GM23338 (cell line): Measurements from ENCODE around the gene TM7SF2. TPM values are rescaled to one million over a fixed set of nuclear protein-coding genes. Genes with fewer than 3 reads are reported as not detected.

ENCODE experiments used
- ATAC-seq: fragments of 200-7000 bp; cut with Tn5 transposase; 3 replicates; pipeline ENCODE4 v1.9.1; 2020
- DNase-seq: peaks from one replicate; pipeline ENCODE4 v3.0.0-alpha.2; 2015; ENCODE audit warnings: low spot score
- H2AFZ ChIP-seq: fragments of 200-600 bp; sonication (generic); 2 replicates; pipeline ENCODE4 v1.8.0; 2016; ENCODE audit warnings: antibody characterized with exemption, mild to moderate bottlenecking, moderate library complexity
- H3F3A ChIP-seq: fragments of 200-600 bp; sonication (generic); replicated peaks from 2 replicates; pipeline ENCODE4 v1.8.0; 2017; ENCODE audit warnings: antibody characterized with exemption, mixed run types, low read depth
- H3K27ac ChIP-seq: fragments of 200-600 bp; sonication (generic); 2 replicates; pipeline ENCODE4 v1.6.1; 2016; ENCODE audit warnings: low read depth
- H3K27me3 ChIP-seq: fragments of 200-600 bp; sonication (generic); 2 replicates; pipeline ENCODE4 v1.8.0; 2016; ENCODE audit warnings: mild to moderate bottlenecking, mixed run types, moderate library complexity; ENCODE audit not compliant: insufficient read depth
- H3K36me3 ChIP-seq: fragments of 200-600 bp; sonication (generic); 2 replicates; pipeline ENCODE4 v1.8.0; 2016; ENCODE audit warnings: mild to moderate bottlenecking; ENCODE audit not compliant: insufficient read depth
- H3K4me1 ChIP-seq: fragments of 200-600 bp; sonication (generic); 2 replicates; pipeline ENCODE4 v1.8.0; 2016; ENCODE audit warnings: mild to moderate bottlenecking, moderate library complexity; ENCODE audit not compliant: insufficient read depth
- H3K4me2 ChIP-seq: fragments of 200-600 bp; sonication (generic); 2 replicates; pipeline ENCODE4 v1.7.1; 2017; ENCODE audit warnings: mixed run types
- H3K4me3 ChIP-seq: fragments of 200-600 bp; sonication (generic); 2 replicates; pipeline ENCODE4 v1.6.1; 2016; ENCODE audit warnings: mixed run types
- H3K79me2 ChIP-seq: fragments of 200-600 bp; sonication (generic); replicated peaks from 2 replicates; pipeline ENCODE4 v1.8.0; 2017; ENCODE audit warnings: mild to moderate bottlenecking; ENCODE audit not compliant: insufficient read depth
- H3K9me2 ChIP-seq: fragments of 200-600 bp; sonication (generic); 2 replicates; pipeline ENCODE4 v1.8.0; 2017; ENCODE audit not compliant: insufficient read depth
- H4K20me1 ChIP-seq: fragments of 200-600 bp; sonication (generic); replicated peaks from 2 replicates; pipeline ENCODE4 v1.8.0; 2017; ENCODE audit warnings: mild to moderate bottlenecking; ENCODE audit not compliant: insufficient read depth
- H3K27ac Mint-ChIP-seq: 2 replicates; pipeline ENCODE4 v1.8.0; 2020; ENCODE audit warnings: inconsistent platforms, mild to moderate bottlenecking, moderate library complexity, mixed read lengths
- H3K27me3 Mint-ChIP-seq: 3 replicates; pipeline ENCODE4 v1.8.0; 2022; ENCODE audit warnings: low read depth, mild to moderate bottlenecking, moderate library complexity, mixed read lengths, inconsistent platforms; ENCODE audit not compliant: insufficient read depth, poor library complexity
- H3K36me3 Mint-ChIP-seq: 3 replicates; pipeline ENCODE4 v1.8.0; 2021; ENCODE audit warnings: low read depth, mild to moderate bottlenecking, inconsistent platforms, moderate library complexity, mixed read lengths
- H3K4me1 Mint-ChIP-seq: 3 replicates; pipeline ENCODE4 v1.8.0; 2020; ENCODE audit warnings: mild to moderate bottlenecking, inconsistent platforms, mixed read lengths
- H3K4me3 Mint-ChIP-seq: 3 replicates; pipeline ENCODE4 v1.8.0; 2021; ENCODE audit warnings: moderate library complexity, mild to moderate bottlenecking, inconsistent platforms, mixed read lengths
- H3K9me3 Mint-ChIP-seq: 3 replicates; pipeline ENCODE4 v1.8.0; 2020; ENCODE audit warnings: moderate library complexity, mild to moderate bottlenecking, inconsistent platforms, mixed read lengths
- CREB1 ChIP-seq: fragments of 250-450 bp; sonication (Bioruptor Pico); IDR thresholded peaks from 2 replicates; pipeline ENCODE4 v1.5.0; 2020; ENCODE audit warnings: low read depth, mild to moderate bottlenecking, moderate library complexity
- EZH2 ChIP-seq: fragments of 200-600 bp; sonication (generic); IDR thresholded peaks from one replicate; pipeline ENCODE4 v1.8.0; 2017; ENCODE audit warnings: antibody characterized with exemption, mild to moderate bottlenecking, low read depth; ENCODE audit not compliant: unreplicated experiment
- EZH2phosphoT487 ChIP-seq: fragments of 200-600 bp; sonication (generic); IDR thresholded peaks from one replicate; pipeline ENCODE4 v1.8.1; 2018; ENCODE audit warnings: antibody characterized with exemption; ENCODE audit not compliant: unreplicated experiment
- JUNB ChIP-seq: IDR thresholded peaks from one replicate; pipeline ENCODE4 v1.6.1; 2016; ENCODE audit warnings: antibody characterized with exemption; ENCODE audit not compliant: unreplicated experiment
- NANOG ChIP-seq: IDR thresholded peaks from 2 replicates; pipeline ENCODE4 v1.6.1; 2016; ENCODE audit warnings: antibody characterized with exemption, borderline replicate concordance
- POLR2AphosphoS5 ChIP-seq: IDR thresholded peaks from 2 replicates; pipeline ENCODE4 v1.6.1; 2016; ENCODE audit warnings: antibody characterized with exemption, low read depth
- STAT1 ChIP-seq: IDR thresholded peaks from one replicate; pipeline ENCODE4 v1.6.1; 2016; ENCODE audit warnings: antibody characterized with exemption; ENCODE audit not compliant: unreplicated experiment
- ZNF114 ChIP-seq: fragments of 250-450 bp; sonication (Bioruptor Pico); IDR thresholded peaks from 2 replicates; pipeline ENCODE4 v1.5.0; 2020; ENCODE audit warnings: mild to moderate bottlenecking, moderate library complexity
- ZNF331 ChIP-seq: fragments of 250-450 bp; sonication (Bioruptor Pico); IDR thresholded peaks from 2 replicates; pipeline ENCODE4 v1.5.0; 2020; ENCODE audit warnings: low read depth, mild to moderate bottlenecking, moderate library complexity
- polyA plus RNA-seq: library from polyadenylated mRNA; unstranded; fragments of >200 nt; fragmentation: Nextera tagmentation; extraction: Ambion mirVana; gene quantifications from 2 replicates; pipeline ENCODE4 v1.2.1, GENCODE V29; 2016
- total RNA-seq: library from RNA; depleted of rRNA; stranded (reverse); fragments of >200 nt; shearing (Covaris generic); gene quantifications from 2 replicates; pipeline ENCODE4 v1.2.3, GENCODE V29; 2014
- TF ChIP-seq, protein P1 (sequence below): IDR thresholded peaks from one replicate; pipeline ENCODE4 v1.6.1; 2018; ENCODE audit warnings: antibody characterized with exemption; ENCODE audit not compliant: unreplicated experiment
- TF ChIP-seq, protein P2 (sequence below): fragments of 250-450 bp; sonication (Bioruptor Pico); IDR thresholded peaks from 2 replicates; pipeline ENCODE4 v1.5.0; 2020; ENCODE audit warnings: mild to moderate bottlenecking, moderate library complexity
- TF ChIP-seq, protein P3 (sequence below): IDR thresholded peaks from 2 replicates; pipeline ENCODE4 v1.6.1; 2016; ENCODE audit warnings: antibody characterized with exemption
- TF ChIP-seq, protein P4 (sequence below), 2 experiments: fragments of 200-600 bp in 1 of 2; sonication (generic) in 1 of 2; conservative IDR thresholded peaks; 2 replicates each; pipeline versions ENCODE4 v1.5.1 to v1.6.1; 2016 to 2017; ENCODE audit warnings: antibody characterized with exemption in 2 of 2, low read depth in 2 of 2, mild to moderate bottlenecking in 2 of 2, moderate library complexity in 1 of 2

The TM7SF2 gene
- total and polyA plus RNA-seq, 2 experiments from 2014 or later: 43.5 to 82.3 TPM

DNA sequence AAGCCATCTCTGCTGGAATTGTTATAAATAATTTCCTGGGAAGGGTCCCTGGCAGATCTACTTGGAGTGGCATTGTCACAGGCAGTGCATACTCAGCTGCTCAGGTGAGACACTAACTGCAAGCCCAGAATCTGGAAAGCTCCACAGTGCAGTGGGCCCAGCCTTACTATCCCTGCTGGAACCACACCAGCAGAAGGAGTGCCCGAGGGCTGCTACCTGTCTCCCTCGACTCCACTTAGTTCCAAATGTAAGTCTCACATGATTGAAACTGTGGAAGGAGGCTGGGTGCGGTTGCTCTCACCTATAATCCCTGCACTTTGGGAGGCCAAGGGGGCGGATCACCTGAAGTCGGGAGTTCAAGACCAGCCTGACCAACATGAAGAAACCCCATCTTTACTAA lies 37.0 kb downstream of the TM7SF2 start:
- ATAC-seq: no peak
- DNase-seq: no peak
- Mint-ChIP-seq H3K36me3 (no peaks in the 10 kb centered on the region; the same call in 2 of the 3 replicates), H3K27ac (no peak overlapping the region), H3K27me3 (peaks cover 19% of the 10 kb centered on the region), H3K4me3 (no peak overlapping the region), H3K9me3 (peaks cover 9% of the 10 kb centered on the region; the same call in 1 of the 3 replicates), H3K4me1 (peaks cover 5% of the 10 kb centered on the region; the same call in 1 of the 3 replicates)
- H3K9me2 ChIP-seq: no peaks in the 10 kb centered on the region
- no peaks in the 10 kb centered on the region for H3F3A ChIP-seq
- no peaks in the 10 kb centered on the region for H3K4me1 ChIP-seq
- TF ChIP-seq STAT1: no peak
- TF ChIP-seq NANOG: no peak
- TF ChIP-seq POLR2AphosphoS5: no peak
- TF ChIP-seq, protein P1, sequence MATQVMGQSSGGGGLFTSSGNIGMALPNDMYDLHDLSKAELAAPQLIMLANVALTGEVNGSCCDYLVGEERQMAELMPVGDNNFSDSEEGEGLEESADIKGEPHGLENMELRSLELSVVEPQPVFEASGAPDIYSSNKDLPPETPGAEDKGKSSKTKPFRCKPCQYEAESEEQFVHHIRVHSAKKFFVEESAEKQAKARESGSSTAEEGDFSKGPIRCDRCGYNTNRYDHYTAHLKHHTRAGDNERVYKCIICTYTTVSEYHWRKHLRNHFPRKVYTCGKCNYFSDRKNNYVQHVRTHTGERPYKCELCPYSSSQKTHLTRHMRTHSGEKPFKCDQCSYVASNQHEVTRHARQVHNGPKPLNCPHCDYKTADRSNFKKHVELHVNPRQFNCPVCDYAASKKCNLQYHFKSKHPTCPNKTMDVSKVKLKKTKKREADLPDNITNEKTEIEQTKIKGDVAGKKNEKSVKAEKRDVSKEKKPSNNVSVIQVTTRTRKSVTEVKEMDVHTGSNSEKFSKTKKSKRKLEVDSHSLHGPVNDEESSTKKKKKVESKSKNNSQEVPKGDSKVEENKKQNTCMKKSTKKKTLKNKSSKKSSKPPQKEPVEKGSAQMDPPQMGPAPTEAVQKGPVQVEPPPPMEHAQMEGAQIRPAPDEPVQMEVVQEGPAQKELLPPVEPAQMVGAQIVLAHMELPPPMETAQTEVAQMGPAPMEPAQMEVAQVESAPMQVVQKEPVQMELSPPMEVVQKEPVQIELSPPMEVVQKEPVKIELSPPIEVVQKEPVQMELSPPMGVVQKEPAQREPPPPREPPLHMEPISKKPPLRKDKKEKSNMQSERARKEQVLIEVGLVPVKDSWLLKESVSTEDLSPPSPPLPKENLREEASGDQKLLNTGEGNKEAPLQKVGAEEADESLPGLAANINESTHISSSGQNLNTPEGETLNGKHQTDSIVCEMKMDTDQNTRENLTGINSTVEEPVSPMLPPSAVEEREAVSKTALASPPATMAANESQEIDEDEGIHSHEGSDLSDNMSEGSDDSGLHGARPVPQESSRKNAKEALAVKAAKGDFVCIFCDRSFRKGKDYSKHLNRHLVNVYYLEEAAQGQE: no peak
- TF ChIP-seq, protein P2, sequence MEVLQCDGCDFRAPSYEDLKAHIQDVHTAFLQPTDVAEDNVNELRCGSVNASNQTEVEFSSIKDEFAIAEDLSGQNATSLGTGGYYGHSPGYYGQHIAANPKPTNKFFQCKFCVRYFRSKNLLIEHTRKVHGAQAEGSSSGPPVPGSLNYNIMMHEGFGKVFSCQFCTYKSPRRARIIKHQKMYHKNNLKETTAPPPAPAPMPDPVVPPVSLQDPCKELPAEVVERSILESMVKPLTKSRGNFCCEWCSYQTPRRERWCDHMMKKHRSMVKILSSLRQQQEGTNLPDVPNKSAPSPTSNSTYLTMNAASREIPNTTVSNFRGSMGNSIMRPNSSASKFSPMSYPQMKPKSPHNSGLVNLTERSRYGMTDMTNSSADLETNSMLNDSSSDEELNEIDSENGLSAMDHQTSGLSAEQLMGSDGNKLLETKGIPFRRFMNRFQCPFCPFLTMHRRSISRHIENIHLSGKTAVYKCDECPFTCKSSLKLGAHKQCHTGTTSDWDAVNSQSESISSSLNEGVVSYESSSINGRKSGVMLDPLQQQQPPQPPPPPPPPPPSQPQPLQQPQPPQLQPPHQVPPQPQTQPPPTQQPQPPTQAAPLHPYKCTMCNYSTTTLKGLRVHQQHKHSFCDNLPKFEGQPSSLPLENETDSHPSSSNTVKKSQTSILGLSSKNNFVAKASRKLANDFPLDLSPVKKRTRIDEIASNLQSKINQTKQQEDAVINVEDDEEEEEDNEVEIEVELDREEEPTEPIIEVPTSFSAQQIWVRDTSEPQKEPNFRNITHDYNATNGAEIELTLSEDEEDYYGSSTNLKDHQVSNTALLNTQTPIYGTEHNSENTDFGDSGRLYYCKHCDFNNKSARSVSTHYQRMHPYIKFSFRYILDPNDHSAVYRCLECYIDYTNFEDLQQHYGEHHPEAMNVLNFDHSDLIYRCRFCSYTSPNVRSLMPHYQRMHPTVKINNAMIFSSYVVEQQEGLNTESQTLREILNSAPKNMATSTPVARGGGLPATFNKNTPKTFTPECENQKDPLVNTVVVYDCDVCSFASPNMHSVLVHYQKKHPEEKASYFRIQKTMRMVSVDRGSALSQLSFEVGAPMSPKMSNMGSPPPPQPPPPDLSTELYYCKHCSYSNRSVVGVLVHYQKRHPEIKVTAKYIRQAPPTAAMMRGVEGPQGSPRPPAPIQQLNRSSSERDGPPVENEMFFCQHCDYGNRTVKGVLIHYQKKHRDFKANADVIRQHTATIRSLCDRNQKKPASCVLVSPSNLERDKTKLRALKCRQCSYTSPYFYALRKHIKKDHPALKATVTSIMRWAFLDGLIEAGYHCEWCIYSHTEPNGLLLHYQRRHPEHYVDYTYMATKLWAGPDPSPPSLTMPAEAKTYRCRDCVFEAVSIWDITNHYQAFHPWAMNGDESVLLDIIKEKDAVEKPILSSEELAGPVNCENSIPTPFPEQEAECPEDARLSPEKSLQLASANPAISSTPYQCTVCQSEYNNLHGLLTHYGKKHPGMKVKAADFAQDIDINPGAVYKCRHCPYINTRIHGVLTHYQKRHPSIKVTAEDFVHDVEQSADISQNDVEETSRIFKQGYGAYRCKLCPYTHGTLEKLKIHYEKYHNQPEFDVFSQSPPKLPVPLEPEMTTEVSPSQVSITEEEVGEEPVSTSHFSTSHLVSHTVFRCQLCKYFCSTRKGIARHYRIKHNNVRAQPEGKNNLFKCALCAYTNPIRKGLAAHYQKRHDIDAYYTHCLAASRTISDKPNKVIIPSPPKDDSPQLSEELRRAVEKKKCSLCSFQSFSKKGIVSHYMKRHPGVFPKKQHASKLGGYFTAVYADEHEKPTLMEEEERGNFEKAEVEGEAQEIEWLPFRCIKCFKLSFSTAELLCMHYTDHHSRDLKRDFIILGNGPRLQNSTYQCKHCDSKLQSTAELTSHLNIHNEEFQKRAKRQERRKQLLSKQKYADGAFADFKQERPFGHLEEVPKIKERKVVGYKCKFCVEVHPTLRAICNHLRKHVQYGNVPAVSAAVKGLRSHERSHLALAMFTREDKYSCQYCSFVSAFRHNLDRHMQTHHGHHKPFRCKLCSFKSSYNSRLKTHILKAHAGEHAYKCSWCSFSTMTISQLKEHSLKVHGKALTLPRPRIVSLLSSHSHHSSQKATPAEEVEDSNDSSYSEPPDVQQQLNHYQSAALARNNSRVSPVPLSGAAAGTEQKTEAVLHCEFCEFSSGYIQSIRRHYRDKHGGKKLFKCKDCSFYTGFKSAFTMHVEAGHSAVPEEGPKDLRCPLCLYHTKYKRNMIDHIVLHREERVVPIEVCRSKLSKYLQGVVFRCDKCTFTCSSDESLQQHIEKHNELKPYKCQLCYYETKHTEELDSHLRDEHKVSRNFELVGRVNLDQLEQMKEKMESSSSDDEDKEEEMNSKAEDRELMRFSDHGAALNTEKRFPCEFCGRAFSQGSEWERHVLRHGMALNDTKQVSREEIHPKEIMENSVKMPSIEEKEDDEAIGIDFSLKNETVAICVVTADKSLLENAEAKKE (CRISPR knock-in tag): no peak
- no peak for TF ChIP-seq EZH2phosphoT487
- no peak for TF ChIP-seq CREB1 (CRISPR knock-in tag)
- TF ChIP-seq ZNF331 (CRISPR knock-in tag): no peak
- TF ChIP-seq, protein P3, sequence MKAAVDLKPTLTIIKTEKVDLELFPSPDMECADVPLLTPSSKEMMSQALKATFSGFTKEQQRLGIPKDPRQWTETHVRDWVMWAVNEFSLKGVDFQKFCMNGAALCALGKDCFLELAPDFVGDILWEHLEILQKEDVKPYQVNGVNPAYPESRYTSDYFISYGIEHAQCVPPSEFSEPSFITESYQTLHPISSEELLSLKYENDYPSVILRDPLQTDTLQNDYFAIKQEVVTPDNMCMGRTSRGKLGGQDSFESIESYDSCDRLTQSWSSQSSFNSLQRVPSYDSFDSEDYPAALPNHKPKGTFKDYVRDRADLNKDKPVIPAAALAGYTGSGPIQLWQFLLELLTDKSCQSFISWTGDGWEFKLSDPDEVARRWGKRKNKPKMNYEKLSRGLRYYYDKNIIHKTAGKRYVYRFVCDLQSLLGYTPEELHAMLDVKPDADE: no peak
- TF ChIP-seq JUNB: no peak
- TF ChIP-seq ZNF114 (CRISPR knock-in tag): no peak
- TF ChIP-seq EZH2: no peak
- TF ChIP-seq, protein P4, sequence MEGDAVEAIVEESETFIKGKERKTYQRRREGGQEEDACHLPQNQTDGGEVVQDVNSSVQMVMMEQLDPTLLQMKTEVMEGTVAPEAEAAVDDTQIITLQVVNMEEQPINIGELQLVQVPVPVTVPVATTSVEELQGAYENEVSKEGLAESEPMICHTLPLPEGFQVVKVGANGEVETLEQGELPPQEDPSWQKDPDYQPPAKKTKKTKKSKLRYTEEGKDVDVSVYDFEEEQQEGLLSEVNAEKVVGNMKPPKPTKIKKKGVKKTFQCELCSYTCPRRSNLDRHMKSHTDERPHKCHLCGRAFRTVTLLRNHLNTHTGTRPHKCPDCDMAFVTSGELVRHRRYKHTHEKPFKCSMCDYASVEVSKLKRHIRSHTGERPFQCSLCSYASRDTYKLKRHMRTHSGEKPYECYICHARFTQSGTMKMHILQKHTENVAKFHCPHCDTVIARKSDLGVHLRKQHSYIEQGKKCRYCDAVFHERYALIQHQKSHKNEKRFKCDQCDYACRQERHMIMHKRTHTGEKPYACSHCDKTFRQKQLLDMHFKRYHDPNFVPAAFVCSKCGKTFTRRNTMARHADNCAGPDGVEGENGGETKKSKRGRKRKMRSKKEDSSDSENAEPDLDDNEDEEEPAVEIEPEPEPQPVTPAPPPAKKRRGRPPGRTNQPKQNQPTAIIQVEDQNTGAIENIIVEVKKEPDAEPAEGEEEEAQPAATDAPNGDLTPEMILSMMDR (conservative IDR thresholded peaks at IDR 0.05; ENCODE audit: low read depth in 2 of 2): no peak
- no peaks in the 10 kb centered on the region for H3K27me3 ChIP-seq
- H3K4me2 ChIP-seq: no peak overlapping the region
- H4K20me1 ChIP-seq: no peaks in the 10 kb centered on the region
- H2AFZ ChIP-seq: no peak overlapping the region; the same call in 1 of the 2 replicates
- no peaks in the 10 kb centered on the region for H3K36me3 ChIP-seq
- H3K4me3 ChIP-seq: no peak overlapping the region
- no peak overlapping the region for H3K27ac ChIP-seq
- H3K79me2 ChIP-seq: no peaks in the 10 kb centered on the region
